ENCODE data around the gene RSAD1.

The RSAD1 gene

DNA sequence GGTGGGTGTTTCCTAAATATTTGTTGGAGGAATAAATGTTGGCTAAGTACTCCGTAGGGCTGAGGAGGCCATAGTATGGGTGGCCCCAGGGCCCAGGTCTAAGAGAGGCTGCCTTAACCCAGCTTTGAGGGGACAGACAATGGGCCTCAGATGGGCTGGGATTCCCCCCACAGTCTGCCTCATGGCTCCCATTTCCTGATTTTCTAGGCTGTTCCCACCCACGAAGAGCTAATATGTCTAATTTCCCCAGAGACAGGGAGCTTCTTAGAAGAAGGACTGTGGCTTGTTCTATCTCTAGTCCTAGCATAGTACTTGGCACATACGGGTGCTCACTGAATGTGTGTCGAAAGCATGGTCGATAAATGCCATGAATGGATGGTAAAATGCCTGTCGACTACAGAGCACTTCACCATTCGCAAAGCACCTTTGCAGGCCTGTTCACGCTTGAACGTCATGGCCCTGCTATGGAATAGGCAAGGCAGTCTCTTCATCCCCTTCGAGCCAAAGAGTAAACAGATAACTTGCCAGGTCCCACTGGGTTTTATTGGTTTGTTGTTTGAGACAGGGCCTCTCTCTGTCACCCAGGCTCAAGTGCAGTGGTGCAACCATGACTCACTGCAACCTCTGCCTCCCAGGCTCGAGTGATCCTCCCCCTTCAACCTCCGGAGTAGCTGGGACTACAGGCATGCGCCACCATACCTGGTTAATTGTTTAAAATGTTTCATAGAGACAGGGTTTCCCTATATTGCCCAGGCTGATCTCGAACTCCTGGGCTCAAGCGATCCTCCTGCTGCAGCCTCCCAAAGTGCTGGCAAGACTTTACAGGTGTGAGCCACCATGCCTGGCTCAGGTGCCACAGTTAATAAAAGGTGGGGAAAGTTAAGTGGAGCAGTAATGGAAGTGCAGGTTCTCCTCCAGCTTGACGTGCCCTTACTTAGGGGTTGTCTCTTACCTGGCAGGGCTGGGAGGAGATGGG is 19.7 kb upstream of the RSAD1 start:
- POLR2A ChIA-PET = no interaction called here
- CTCF ChIA-PET = interaction anchor here (0.7 to 1.6 kb wide), 3 partner anchors 13 to 62 kb away, joined by 3 to 6 read pairs (median 3); partner anchors contain the start of gene LRRC59
- no peak for DNase-seq (ENCODE audit: extremely low spot score)
- TF ChIP-seq SUZ12 (IDR thresholded peaks at IDR 0.05) = no peak
- TF ChIP-seq BHLHE40 (IDR thresholded peaks at IDR 0.05; ENCODE audit: borderline replicate concordance) = no peak
- TF ChIP-seq L3MBTL2 (conservative IDR thresholded peaks at IDR 0.05) = no peak
- no peak for TF ChIP-seq ELF4 (IDR thresholded peaks at IDR 0.05)
- TF ChIP-seq FOXK2 (IDR thresholded peaks at IDR 0.05) = no peak
- no peak for TF ChIP-seq LEF1 (IDR thresholded peaks at IDR 0.05; ENCODE audit: borderline replicate concordance)
- TF ChIP-seq ARNT (IDR thresholded peaks at IDR 0.05) = no peak
- TF ChIP-seq NFRKB (IDR thresholded peaks at IDR 0.05) = no peak
- no peak for TF ChIP-seq TARDBP (IDR thresholded peaks at IDR 0.05)
- TF ChIP-seq SP1 (IDR thresholded peaks at IDR 0.05) = no peak
- no peak for TF ChIP-seq ZNF384 (IDR thresholded peaks at IDR 0.05)
- TF ChIP-seq, protein P1, sequence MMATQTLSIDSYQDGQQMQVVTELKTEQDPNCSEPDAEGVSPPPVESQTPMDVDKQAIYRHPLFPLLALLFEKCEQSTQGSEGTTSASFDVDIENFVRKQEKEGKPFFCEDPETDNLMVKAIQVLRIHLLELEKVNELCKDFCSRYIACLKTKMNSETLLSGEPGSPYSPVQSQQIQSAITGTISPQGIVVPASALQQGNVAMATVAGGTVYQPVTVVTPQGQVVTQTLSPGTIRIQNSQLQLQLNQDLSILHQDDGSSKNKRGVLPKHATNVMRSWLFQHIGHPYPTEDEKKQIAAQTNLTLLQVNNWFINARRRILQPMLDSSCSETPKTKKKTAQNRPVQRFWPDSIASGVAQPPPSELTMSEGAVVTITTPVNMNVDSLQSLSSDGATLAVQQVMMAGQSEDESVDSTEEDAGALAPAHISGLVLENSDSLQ (IDR thresholded peaks at IDR 0.05) = no peak
- no peak for TF ChIP-seq CTBP1 (IDR thresholded peaks at IDR 0.05; ENCODE audit: borderline replicate concordance)
- no peak for TF ChIP-seq FOXA1 (IDR thresholded peaks at IDR 0.05)
- no peak for TF ChIP-seq FOXM1 (IDR thresholded peaks at IDR 0.05; ENCODE audit: borderline replicate concordance)
- TF ChIP-seq HDGF (IDR thresholded peaks at IDR 0.05; ENCODE audit: borderline replicate concordance) = no peak

DNA sequence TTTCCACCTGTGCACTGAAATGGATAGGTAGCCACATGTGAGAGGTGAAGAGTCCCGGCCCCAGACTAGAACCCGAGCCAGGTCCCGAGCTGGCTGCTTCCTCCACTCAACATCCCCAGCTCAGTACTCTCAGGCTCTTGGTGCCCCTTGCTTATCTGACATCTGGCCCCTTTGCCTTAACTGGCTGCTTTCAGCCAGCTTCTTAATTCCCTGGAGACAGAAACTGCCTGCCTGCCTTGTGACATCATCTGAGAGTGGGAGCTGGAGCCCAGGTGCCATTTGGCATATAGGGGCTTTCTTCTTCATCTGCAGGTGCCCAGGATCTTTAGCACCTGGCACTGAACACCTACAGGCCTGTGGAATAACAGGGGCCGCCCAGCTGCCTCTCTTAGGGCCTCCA is 18.9 kb upstream of the RSAD1 start:
- no peak for DNase-seq (ENCODE audit: extremely low spot score)
- ChIA-PET CTCF (interaction anchor here (0.8 kb wide), 1 partner anchor 63 kb away, joined by 3 read pairs; the partner anchor contains the start of gene LRRC59), POLR2A (no interaction called here)
- no peak for TF ChIP-seq HDGF (IDR thresholded peaks at IDR 0.05; ENCODE audit: borderline replicate concordance)
- no peak for TF ChIP-seq ELF4 (IDR thresholded peaks at IDR 0.05)
- no peak for TF ChIP-seq FOXA1 (IDR thresholded peaks at IDR 0.05)
- TF ChIP-seq, protein P1 (IDR thresholded peaks at IDR 0.05) = no peak
- no peak for TF ChIP-seq LEF1 (IDR thresholded peaks at IDR 0.05; ENCODE audit: borderline replicate concordance)
- TF ChIP-seq L3MBTL2 (conservative IDR thresholded peaks at IDR 0.05) = no peak
- no peak for TF ChIP-seq ARNT (IDR thresholded peaks at IDR 0.05)
- no peak for TF ChIP-seq SUZ12 (IDR thresholded peaks at IDR 0.05)
- no peak for TF ChIP-seq BHLHE40 (IDR thresholded peaks at IDR 0.05; ENCODE audit: borderline replicate concordance)
- no peak for TF ChIP-seq SP1 (IDR thresholded peaks at IDR 0.05)
- no peak for TF ChIP-seq TARDBP (IDR thresholded peaks at IDR 0.05)
- TF ChIP-seq FOXM1 (IDR thresholded peaks at IDR 0.05; ENCODE audit: borderline replicate concordance) = no peak
- no peak for TF ChIP-seq FOXK2 (IDR thresholded peaks at IDR 0.05)
- TF ChIP-seq ZNF384 (IDR thresholded peaks at IDR 0.05) = no peak
- no peak for TF ChIP-seq NFRKB (IDR thresholded peaks at IDR 0.05)
- TF ChIP-seq CTBP1 (IDR thresholded peaks at IDR 0.05; ENCODE audit: borderline replicate concordance) = no peak

DNA sequence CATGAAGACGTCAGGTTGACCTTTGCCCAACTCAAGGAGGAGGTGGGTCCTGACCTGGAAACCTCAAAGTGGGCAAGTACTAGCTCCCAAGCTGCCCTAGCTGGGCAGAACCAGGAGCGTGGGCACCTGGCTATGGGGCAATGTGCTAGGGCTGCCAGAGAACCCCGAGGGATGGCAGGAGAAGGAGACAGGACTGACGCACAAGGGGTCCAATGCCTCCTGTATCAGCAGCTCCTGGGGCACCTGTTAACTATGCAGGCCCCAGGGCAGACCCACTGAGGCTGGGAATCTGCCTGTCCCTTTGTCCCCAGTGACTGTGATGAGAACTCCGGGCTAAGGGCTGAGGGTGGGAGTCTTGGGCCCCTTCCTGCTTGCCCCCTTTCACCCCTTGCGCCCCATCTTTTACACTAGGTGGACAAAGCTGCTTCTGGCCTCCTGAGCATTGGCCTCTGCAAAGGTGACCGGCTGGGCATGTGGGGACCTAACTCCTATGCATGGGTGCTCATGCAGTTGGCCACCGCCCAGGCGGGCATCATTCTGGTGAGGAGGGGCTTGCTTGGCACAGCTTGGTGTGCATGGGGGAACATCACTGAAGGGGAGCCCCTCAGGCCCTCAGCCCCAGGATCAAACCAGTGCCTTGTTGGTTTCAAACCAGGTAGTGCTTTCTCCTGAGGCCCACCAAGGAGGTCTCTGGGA is 17.7 kb upstream of the RSAD1 start:
- DNase-seq (ENCODE audit: extremely low spot score) = no peak
- TF ChIP-seq ZNF384 (IDR thresholded peaks at IDR 0.05) (no peak), LEF1 (IDR thresholded peaks at IDR 0.05; ENCODE audit: borderline replicate concordance) (no peak), BHLHE40 (IDR thresholded peaks at IDR 0.05; ENCODE audit: borderline replicate concordance) (no peak), L3MBTL2 (conservative IDR thresholded peaks at IDR 0.05) (no peak), ELF4 (IDR thresholded peaks at IDR 0.05) (no peak), CTBP1 (IDR thresholded peaks at IDR 0.05; ENCODE audit: borderline replicate concordance) (no peak), SUZ12 (IDR thresholded peaks at IDR 0.05) (no peak), TARDBP (IDR thresholded peaks at IDR 0.05) (no peak), FOXK2 (IDR thresholded peaks at IDR 0.05) (no peak), SP1 (IDR thresholded peaks at IDR 0.05) (no peak), FOXA1 (IDR thresholded peaks at IDR 0.05) (no peak), HDGF (IDR thresholded peaks at IDR 0.05; ENCODE audit: borderline replicate concordance) (no peak), FOXM1 (IDR thresholded peaks at IDR 0.05; ENCODE audit: borderline replicate concordance) (no peak), NFRKB (IDR thresholded peaks at IDR 0.05) (no peak)
- TF ChIP-seq, protein P1 (IDR thresholded peaks at IDR 0.05) = no peak
- POLR2A ChIA-PET = no interaction called here
- CTCF ChIA-PET = interaction anchor here (1.2 kb wide), 1 partner anchor 13 kb away, joined by 3 read pairs; no protein-coding TSS in a partner anchor

GRCh38 chr17:50461550-50462132 is 17.0 kb upstream of the RSAD1 start:
- ChIA-PET POLR2A (no interaction called here), CTCF (no interaction called here)
- no peak for TF ChIP-seq ARNT (IDR thresholded peaks at IDR 0.05)
- no peak for TF ChIP-seq ZNF384 (IDR thresholded peaks at IDR 0.05)
- TF ChIP-seq SUZ12 (IDR thresholded peaks at IDR 0.05) = no peak
- TF ChIP-seq, protein P1 (IDR thresholded peaks at IDR 0.05) = no peak
- no peak for TF ChIP-seq NFRKB (IDR thresholded peaks at IDR 0.05)
- TF ChIP-seq ELF4 (IDR thresholded peaks at IDR 0.05) = no peak
- TF ChIP-seq FOXM1 (IDR thresholded peaks at IDR 0.05; ENCODE audit: borderline replicate concordance) = no peak
- TF ChIP-seq HDGF (IDR thresholded peaks at IDR 0.05; ENCODE audit: borderline replicate concordance) = no peak
- TF ChIP-seq LEF1 (IDR thresholded peaks at IDR 0.05; ENCODE audit: borderline replicate concordance) = no peak
- no peak for TF ChIP-seq CTBP1 (IDR thresholded peaks at IDR 0.05; ENCODE audit: borderline replicate concordance)
- no peak for TF ChIP-seq L3MBTL2 (conservative IDR thresholded peaks at IDR 0.05)
- TF ChIP-seq FOXK2 (IDR thresholded peaks at IDR 0.05) = no peak
- no peak for TF ChIP-seq TARDBP (IDR thresholded peaks at IDR 0.05)
- no peak for TF ChIP-seq BHLHE40 (IDR thresholded peaks at IDR 0.05; ENCODE audit: borderline replicate concordance)
- no peak for TF ChIP-seq FOXA1 (IDR thresholded peaks at IDR 0.05)
- TF ChIP-seq SP1 (IDR thresholded peaks at IDR 0.05) = no peak
- no peak for DNase-seq (ENCODE audit: extremely low spot score)
